Measurements from ENCODE around the gene NTN1.

GRCh38 chr17:9144502-9145249 is 123.4 kb downstream of the NTN1 start:
- TF ChIP-seq POLR2A (IDR thresholded peaks at IDR 0.05; ENCODE audit: low read depth, low read length) (no peak), POLR2AphosphoS5 (IDR thresholded peaks at IDR 0.05; ENCODE audit: low read depth, low read length) (no peak)
